ENCODE data around the gene BSN. TPM values are rescaled to one million over a fixed set of nuclear protein-coding genes. Genes with fewer than 3 reads are reported as not detected.

The BSN gene
- total RNA-seq, 1 experiment from 2014 or later, result 0.92 TPM

DNA sequence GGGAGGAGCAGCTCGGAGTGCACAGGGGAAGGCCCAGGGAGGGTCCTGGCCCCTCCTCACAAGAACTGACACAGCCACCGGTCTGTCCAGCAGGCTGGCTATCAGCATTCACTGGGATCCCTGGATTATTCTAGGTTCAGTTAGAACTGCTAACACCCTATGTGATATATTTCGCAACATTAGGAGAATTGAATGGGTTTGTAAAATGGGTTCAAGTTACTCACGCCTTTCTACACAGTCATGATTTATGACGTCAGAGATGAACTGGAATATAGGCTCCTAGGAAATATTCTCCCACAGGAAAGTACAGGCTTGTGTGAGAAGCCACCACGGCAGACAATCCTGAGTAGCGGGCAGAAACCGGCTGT is 969 bp upstream of the BSN start:
- Mint-ChIP-seq H3K4me1 (ENCODE audit: low read depth, unreplicated experiment) (no peaks in the 10 kb centered on the region), H3K4me3 (ENCODE audit: low read depth, unreplicated experiment) (peak overlapping the region; percentile 81), H3K27me3 (ENCODE audit: unreplicated experiment) (peaks cover 59% of the 10 kb centered on the region), H3K36me3 (ENCODE audit: insufficient read depth, unreplicated experiment) (peaks cover 11% of the 10 kb centered on the region), H3K9me3 (ENCODE audit: low read depth, unreplicated experiment) (no peaks in the 10 kb centered on the region), H3K27ac (ENCODE audit: unreplicated experiment) (no peak overlapping the region)
- intact Hi-C loops (cut with micrococcal nuclease; ENCODE audit: unreplicated experiment), result no loop called here
- CTCF ChIA-PET, result interaction anchor here (2.0 kb wide), 1 partner anchor 14 kb away, joined by 7 read pairs; no protein-coding TSS in a partner anchor
- TF ChIP-seq, protein P1, sequence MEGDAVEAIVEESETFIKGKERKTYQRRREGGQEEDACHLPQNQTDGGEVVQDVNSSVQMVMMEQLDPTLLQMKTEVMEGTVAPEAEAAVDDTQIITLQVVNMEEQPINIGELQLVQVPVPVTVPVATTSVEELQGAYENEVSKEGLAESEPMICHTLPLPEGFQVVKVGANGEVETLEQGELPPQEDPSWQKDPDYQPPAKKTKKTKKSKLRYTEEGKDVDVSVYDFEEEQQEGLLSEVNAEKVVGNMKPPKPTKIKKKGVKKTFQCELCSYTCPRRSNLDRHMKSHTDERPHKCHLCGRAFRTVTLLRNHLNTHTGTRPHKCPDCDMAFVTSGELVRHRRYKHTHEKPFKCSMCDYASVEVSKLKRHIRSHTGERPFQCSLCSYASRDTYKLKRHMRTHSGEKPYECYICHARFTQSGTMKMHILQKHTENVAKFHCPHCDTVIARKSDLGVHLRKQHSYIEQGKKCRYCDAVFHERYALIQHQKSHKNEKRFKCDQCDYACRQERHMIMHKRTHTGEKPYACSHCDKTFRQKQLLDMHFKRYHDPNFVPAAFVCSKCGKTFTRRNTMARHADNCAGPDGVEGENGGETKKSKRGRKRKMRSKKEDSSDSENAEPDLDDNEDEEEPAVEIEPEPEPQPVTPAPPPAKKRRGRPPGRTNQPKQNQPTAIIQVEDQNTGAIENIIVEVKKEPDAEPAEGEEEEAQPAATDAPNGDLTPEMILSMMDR (IDR thresholded peaks at IDR 0.05; ENCODE audit: unreplicated experiment), result no peak
- BruUV-seq (replicated peaks), result no TSS peak
- DNase-seq, result no peak

DNA sequence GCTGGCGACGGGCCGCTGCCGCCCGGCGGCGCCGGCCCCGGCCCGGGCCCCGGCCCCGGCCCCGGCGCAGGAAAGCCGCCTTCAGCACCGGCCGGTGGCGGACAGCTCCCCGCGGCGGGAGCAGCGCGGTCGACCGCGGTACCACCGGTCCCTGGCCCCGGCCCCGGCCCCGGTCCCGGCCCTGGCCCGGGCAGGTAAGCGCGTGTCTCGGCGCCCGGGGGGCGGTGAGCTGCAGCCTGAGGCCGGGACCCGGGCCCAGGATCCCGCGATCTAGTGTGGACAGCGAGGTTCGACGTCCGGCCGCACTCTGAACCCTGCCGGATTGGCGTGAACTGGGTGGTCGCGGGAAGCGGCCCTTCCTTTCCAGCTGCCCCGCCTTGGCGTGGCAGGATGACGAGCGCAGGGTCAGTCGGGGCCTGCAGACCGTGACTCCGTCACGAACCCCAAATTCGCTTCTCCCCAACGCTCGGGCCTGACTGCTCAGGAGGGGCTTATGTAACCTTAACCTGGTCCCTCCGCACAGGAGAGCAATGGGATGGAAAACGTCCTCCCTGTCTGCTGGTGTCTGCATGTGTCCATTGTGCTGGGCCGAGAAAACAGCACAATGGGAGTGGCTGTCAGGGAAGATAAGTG is 472 bp downstream of the BSN start:
- H3K36me3 Mint-ChIP-seq (ENCODE audit: insufficient read depth, unreplicated experiment), result peaks cover 11% of the 10 kb centered on the region
- CTCF ChIA-PET, result interaction anchor here (2.0 kb wide), 1 partner anchor 15 kb away, joined by 7 read pairs; no protein-coding TSS in a partner anchor
- peak; percentile 74 for DNase-seq
- H3K4me1 Mint-ChIP-seq (ENCODE audit: low read depth, unreplicated experiment), result no peaks in the 10 kb centered on the region
- TF ChIP-seq, protein P1 (IDR thresholded peaks at IDR 0.05; ENCODE audit: unreplicated experiment), result no peak
- peaks cover 64% of the 10 kb centered on the region for H3K27me3 Mint-ChIP-seq (ENCODE audit: unreplicated experiment)
- no peaks in the 10 kb centered on the region for H3K9me3 Mint-ChIP-seq (ENCODE audit: low read depth, unreplicated experiment)
- no peak overlapping the region for H3K27ac Mint-ChIP-seq (ENCODE audit: unreplicated experiment)
- intact Hi-C loops (cut with micrococcal nuclease; ENCODE audit: unreplicated experiment), result no loop called here
- no TSS peak for BruUV-seq (replicated peaks)
- peak overlapping the region; percentile 81 for H3K4me3 Mint-ChIP-seq (ENCODE audit: low read depth, unreplicated experiment)

DNA sequence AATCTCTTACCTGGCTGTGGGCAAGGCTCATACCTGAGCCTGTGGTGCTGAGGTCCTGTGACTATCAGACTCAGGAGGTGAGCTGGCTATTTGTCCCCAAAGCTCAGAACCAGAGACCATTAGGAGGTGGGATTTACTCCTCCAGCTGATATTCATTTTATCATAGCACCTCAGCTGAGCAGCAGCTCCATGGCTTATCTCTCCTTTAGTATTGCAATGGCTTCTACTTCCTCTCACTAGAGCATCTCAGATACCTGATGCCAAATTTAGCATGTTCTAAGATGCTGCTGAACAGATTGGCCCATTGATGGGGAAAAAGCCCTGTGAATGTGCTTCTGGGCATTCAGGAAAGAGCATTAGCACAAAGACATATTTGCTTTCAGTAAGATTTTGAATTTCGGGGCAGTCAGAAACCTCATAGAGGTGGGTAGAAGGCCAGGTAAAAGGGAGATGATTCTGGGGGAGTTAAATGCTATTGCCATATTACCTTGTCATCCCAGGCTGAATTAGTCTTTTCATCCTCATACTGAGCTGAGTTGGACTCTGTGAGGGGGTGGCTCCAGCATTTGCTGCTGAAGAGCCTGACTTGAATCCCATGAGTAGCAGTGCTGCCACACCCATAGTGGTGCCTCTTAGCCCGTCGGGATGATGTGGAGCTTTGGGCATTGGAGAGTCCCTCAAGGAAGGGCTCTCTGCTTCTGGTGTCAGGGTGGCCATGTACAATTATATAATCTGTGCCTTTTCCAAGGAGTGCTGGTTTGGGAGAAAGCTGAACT is 2.4 kb downstream of the BSN start:
- no peak overlapping the region for H3K27ac Mint-ChIP-seq (ENCODE audit: unreplicated experiment)
- no peaks in the 10 kb centered on the region for H3K9me3 Mint-ChIP-seq (ENCODE audit: low read depth, unreplicated experiment)
- no peak for DNase-seq
- peaks cover 64% of the 10 kb centered on the region for H3K27me3 Mint-ChIP-seq (ENCODE audit: unreplicated experiment)
- H3K36me3 Mint-ChIP-seq (ENCODE audit: insufficient read depth, unreplicated experiment), result peaks cover 11% of the 10 kb centered on the region
- intact Hi-C loops (cut with micrococcal nuclease; ENCODE audit: unreplicated experiment), result no loop called here
- no peaks in the 10 kb centered on the region for H3K4me1 Mint-ChIP-seq (ENCODE audit: low read depth, unreplicated experiment)
- TF ChIP-seq, protein P1 (IDR thresholded peaks at IDR 0.05; ENCODE audit: unreplicated experiment), result no peak
- BruUV-seq (replicated peaks), result no TSS peak
- H3K4me3 Mint-ChIP-seq (ENCODE audit: low read depth, unreplicated experiment), result no peak overlapping the region
- CTCF ChIA-PET, result interaction anchor here (0.9 kb wide), 1 partner anchor 19 kb away, joined by 7 read pairs; no protein-coding TSS in a partner anchor

DNA sequence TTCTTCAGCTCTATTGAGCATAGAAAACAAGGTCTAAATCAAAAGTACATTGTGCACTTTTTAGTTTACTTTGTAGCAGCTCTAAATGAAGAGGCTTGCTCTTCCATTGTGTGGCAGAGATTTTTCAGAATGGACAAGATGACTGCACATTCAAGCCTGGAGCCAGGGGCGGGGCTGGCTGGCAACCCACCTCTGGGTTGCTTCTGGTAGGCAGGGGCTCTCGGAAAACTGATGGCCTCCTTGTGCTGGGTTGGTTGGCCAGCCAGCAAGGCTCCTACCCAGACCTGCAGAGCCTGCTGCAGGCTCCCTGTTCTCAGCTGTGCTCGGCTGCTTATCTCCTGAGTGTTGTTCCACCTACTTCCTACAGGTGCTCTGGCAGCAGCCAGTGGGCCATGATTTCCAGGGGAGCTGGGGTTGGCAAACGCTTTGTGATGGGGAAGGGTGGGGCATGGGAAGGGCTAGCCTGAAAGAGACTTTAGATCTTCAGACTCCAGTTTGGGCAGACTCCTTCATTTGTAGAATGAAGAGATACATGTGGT is 8.8 kb downstream of the BSN start:
- no peak overlapping the region for H3K4me3 Mint-ChIP-seq (ENCODE audit: low read depth, unreplicated experiment)
- no peak overlapping the region for H3K27ac Mint-ChIP-seq (ENCODE audit: unreplicated experiment)
- no TSS peak for BruUV-seq (replicated peaks)
- peaks cover 53% of the 10 kb centered on the region for H3K27me3 Mint-ChIP-seq (ENCODE audit: unreplicated experiment)
- no peaks in the 10 kb centered on the region for H3K36me3 Mint-ChIP-seq (ENCODE audit: insufficient read depth, unreplicated experiment)
- no peak for DNase-seq
- intact Hi-C loops (cut with micrococcal nuclease; ENCODE audit: unreplicated experiment), result no loop called here
- CTCF ChIA-PET, result no interaction called here
- no peaks in the 10 kb centered on the region for H3K4me1 Mint-ChIP-seq (ENCODE audit: low read depth, unreplicated experiment)
- TF ChIP-seq, protein P1 (IDR thresholded peaks at IDR 0.05; ENCODE audit: unreplicated experiment), result no peak
- no peaks in the 10 kb centered on the region for H3K9me3 Mint-ChIP-seq (ENCODE audit: low read depth, unreplicated experiment)
